Measurements from ENCODE around the gene SUMO3. TPM values are rescaled to one million over a fixed set of nuclear protein-coding genes. Genes with fewer than 3 reads are reported as not detected.
A peak's percentile ranks its signal among the peaks of the same experiment; 100 is the strongest.

The SUMO3 gene
- total RNA-seq, 2 donors from 2014 or later, result 62.1 to 73.4 TPM

DNA sequence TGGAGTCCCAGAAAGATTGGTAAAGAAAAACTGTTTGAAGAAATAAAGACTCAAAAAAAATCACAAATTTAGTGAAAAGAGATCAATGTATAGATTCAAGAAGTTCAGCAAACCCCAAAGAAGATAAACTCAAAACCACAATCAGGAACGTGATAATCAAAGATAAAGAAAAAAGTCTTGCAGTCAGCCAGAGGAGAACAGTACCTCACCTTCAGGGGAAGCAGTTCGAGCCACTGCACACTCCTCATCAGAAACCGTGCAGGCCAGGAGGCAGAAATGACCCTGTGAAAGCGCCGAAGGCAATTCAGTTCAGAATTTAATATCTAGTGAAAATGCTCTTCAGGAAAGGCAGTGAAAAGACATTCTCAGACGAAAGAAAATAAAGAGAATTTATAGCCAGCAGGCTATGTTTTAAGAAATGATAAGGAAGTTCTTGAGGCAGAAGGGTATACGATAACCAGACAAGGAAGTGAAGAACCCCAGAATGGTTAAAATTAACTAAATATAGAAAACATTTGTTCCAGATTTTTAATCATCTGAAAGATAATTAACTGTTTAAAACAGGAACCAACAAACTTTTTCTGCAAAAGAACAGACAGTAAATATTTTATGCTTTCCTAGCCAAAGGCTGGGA lies 13.5 kb upstream of the SUMO3 start:
- H3K4me3 Mint-ChIP-seq, result no peak overlapping the region
- H3K9me3 ChIP-seq (ENCODE audit: control insufficient read depth, low read length, poor library complexity, severe bottlenecking), result no peaks in the 10 kb centered on the region
- DNase-seq (no peak), ATAC-seq (peak; percentile 36)
- H3K36me3 Mint-ChIP-seq (ENCODE audit: low read depth), result peaks cover 3% of the 10 kb centered on the region
- no peak overlapping the region for H3K27ac Mint-ChIP-seq
- H3K27me3 Mint-ChIP-seq, result no peaks in the 10 kb centered on the region
- H3K4me1 Mint-ChIP-seq, result peaks cover 5% of the 10 kb centered on the region

DNA sequence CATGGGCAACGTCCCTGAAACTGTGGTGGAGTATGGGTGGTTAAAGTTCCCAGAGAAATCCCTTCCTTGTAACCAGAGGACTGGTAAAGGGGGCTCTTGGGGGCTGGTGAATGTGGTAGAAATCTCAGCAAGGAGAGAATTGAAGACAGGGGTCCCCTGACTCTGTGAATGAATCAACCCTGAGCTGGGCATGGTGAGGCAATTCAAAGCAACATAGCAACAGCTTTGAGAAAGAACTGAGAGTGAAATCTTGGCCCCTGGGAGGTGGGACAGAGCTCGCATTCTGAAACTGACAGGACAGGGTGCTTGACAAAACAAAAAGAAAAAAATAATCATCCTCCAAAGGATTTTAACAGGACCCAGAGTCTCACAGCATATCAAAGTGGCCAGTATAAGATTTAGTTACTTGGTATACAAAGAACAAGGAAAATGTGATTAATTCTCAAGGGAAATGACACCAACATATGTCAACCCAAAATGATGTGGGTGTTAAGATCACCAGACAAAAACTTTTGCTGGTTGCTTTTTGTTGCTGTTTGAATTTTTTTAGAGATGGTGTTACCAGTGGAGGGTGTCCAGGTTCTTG lies 11.7 kb upstream of the SUMO3 start:
- H3K9me3 ChIP-seq (ENCODE audit: control insufficient read depth, low read length, poor library complexity, severe bottlenecking), result no peaks in the 10 kb centered on the region
- Mint-ChIP-seq H3K27ac (no peak overlapping the region), H3K4me3 (no peak overlapping the region), H3K27me3 (no peaks in the 10 kb centered on the region), H3K36me3 (ENCODE audit: low read depth) (peaks cover 3% of the 10 kb centered on the region), H3K4me1 (peaks cover 5% of the 10 kb centered on the region)
- no peak for ATAC-seq
- DNase-seq, result no peak

GRCh38 chr21:44828362-44829056 lies 10.6 kb upstream of the SUMO3 start:
- Mint-ChIP-seq H3K4me1 (peaks cover 5% of the 10 kb centered on the region), H3K36me3 (ENCODE audit: low read depth) (peaks cover 3% of the 10 kb centered on the region), H3K4me3 (no peak overlapping the region), H3K27ac (no peak overlapping the region), H3K27me3 (no peaks in the 10 kb centered on the region)
- no peaks in the 10 kb centered on the region for H3K9me3 ChIP-seq (ENCODE audit: control insufficient read depth, low read length, poor library complexity, severe bottlenecking)
- ATAC-seq (no peak), DNase-seq (no peak)

DNA sequence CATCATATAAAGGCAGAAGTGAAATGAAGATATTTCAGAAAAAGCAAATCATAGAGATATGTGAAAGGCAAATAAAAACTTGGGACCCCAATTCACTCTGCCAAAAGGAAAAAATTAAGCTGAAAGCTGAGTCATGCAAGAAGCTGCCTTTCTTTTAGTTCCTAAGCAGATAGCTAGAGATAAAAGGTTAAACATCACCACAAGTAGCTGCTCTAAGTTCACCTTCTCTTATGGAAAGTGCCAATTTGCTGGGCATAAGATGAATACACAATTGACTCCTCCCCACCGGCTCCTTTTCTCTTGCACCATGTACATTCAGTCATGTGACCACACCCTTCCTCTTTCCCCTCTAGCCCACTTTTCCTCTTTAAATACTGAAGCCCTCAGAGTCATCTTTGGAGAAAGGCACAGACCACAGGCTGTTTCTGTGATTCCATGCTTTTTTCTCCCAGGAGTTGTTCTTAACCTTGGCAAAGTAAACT lies 5.4 kb upstream of the SUMO3 start:
- H3K4me1 Mint-ChIP-seq, result no peaks in the 10 kb centered on the region
- H3K4me3 Mint-ChIP-seq, result no peak overlapping the region
- H3K27ac Mint-ChIP-seq, result no peak overlapping the region
- H3K36me3 Mint-ChIP-seq (ENCODE audit: low read depth), result no peaks in the 10 kb centered on the region
- no peak for DNase-seq
- no peaks in the 10 kb centered on the region for H3K27me3 Mint-ChIP-seq
- peaks cover 3% of the 10 kb centered on the region for H3K9me3 ChIP-seq (ENCODE audit: control insufficient read depth, low read length, poor library complexity, severe bottlenecking)
- no peak for ATAC-seq

- DNase-seq, result no peak
- H3K9me3 ChIP-seq (ENCODE audit: control insufficient read depth, low read length, poor library complexity, severe bottlenecking), result peaks cover 3% of the 10 kb centered on the region
- no peak overlapping the region for H3K27ac Mint-ChIP-seq
- H3K36me3 Mint-ChIP-seq (ENCODE audit: low read depth), result no peaks in the 10 kb centered on the region
- no peaks in the 10 kb centered on the region for H3K4me1 Mint-ChIP-seq
- no peaks in the 10 kb centered on the region for H3K27me3 Mint-ChIP-seq
- H3K4me3 Mint-ChIP-seq, result no peak overlapping the region
- no peak for ATAC-seq
Observed at GRCh38 chr21:44822484-44823178, 4.8 kb upstream of the SUMO3 start.

DNA sequence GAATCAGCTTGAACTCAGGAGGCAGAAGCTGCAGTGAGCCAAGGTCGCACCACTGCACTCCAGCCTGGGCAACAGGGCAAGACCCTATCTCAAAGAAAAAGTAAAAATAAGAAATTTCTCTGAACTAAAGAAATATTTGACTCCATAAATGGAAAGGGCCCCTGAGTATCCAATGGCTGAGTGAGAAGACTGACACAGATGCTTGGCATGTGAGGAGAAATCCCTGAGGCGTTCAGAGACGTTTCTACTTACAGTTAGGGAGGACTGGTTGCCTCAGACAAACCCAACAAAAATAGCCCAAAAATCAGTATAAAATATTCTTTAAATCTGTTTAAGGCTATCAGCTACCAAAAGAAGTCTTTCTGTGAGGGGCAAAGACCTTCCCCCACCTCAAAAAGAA lies 3.0 kb upstream of the SUMO3 start:
- no peaks in the 10 kb centered on the region for H3K27me3 Mint-ChIP-seq
- no peaks in the 10 kb centered on the region for H3K36me3 Mint-ChIP-seq (ENCODE audit: low read depth)
- H3K4me3 Mint-ChIP-seq, result no peak overlapping the region
- H3K27ac Mint-ChIP-seq, result no peak overlapping the region
- H3K9me3 ChIP-seq (ENCODE audit: control insufficient read depth, low read length, poor library complexity, severe bottlenecking), result peaks cover 3% of the 10 kb centered on the region
- ATAC-seq, result no peak
- peaks cover 6% of the 10 kb centered on the region for H3K4me1 Mint-ChIP-seq
- DNase-seq, result no peak

GRCh38 chr21:44819283-44820243 lies 1.7 kb upstream of the SUMO3 start:
- Mint-ChIP-seq H3K27me3 (no peaks in the 10 kb centered on the region), H3K4me3 (peak overlapping the region; percentile 26), H3K36me3 (ENCODE audit: low read depth) (no peaks in the 10 kb centered on the region), H3K4me1 (peaks cover 8% of the 10 kb centered on the region), H3K27ac (no peak overlapping the region)
- peaks cover 3% of the 10 kb centered on the region for H3K9me3 ChIP-seq (ENCODE audit: control insufficient read depth, low read length, poor library complexity, severe bottlenecking)
- DNase-seq (no peak), ATAC-seq (no peak)

- Mint-ChIP-seq H3K27ac (no peak overlapping the region), H3K4me1 (peaks cover 8% of the 10 kb centered on the region), H3K27me3 (no peaks in the 10 kb centered on the region), H3K4me3 (peak overlapping the region; percentile 86), H3K36me3 (ENCODE audit: low read depth) (no peaks in the 10 kb centered on the region)
- no peak for ATAC-seq
- H3K9me3 ChIP-seq (ENCODE audit: control insufficient read depth, low read length, poor library complexity, severe bottlenecking), result peaks cover 3% of the 10 kb centered on the region
- DNase-seq, result no peak
Observed at GRCh38 chr21:44818640-44819011, 764 bp upstream of the SUMO3 start.

DNA sequence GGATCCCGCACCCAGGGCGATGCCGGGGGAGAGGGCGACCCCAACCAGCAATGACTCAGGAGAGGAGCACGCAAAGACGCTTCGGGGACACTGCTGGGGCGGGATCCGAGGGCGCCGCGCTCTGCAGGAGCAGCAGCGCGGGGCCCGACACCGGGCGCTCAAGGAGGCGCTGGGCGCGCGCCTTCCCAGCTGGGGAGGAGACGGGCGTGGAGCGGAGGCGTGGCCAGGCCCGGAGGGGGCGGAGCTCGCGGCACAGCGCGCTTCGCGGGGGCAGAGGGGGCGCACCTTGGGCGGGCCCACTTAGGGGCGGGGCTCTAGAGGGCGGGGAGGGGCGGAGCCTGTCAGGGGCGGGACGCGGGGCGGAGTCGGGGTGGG lies 369 bp downstream of the SUMO3 start:
- H3K27me3 Mint-ChIP-seq, result no peaks in the 10 kb centered on the region
- DNase-seq (peak; percentile 88 to 94 (median 92)), ATAC-seq (peak; percentile 90)
- H3K9me3 ChIP-seq (ENCODE audit: control insufficient read depth, low read length, poor library complexity, severe bottlenecking), result peaks cover 1% of the 10 kb centered on the region
- H3K27ac Mint-ChIP-seq, result no peak overlapping the region
- H3K4me1 Mint-ChIP-seq, result peaks cover 14% of the 10 kb centered on the region
- peak overlapping the region; percentile 86 for H3K4me3 Mint-ChIP-seq
- peaks cover 3% of the 10 kb centered on the region for H3K36me3 Mint-ChIP-seq (ENCODE audit: low read depth)

DNA sequence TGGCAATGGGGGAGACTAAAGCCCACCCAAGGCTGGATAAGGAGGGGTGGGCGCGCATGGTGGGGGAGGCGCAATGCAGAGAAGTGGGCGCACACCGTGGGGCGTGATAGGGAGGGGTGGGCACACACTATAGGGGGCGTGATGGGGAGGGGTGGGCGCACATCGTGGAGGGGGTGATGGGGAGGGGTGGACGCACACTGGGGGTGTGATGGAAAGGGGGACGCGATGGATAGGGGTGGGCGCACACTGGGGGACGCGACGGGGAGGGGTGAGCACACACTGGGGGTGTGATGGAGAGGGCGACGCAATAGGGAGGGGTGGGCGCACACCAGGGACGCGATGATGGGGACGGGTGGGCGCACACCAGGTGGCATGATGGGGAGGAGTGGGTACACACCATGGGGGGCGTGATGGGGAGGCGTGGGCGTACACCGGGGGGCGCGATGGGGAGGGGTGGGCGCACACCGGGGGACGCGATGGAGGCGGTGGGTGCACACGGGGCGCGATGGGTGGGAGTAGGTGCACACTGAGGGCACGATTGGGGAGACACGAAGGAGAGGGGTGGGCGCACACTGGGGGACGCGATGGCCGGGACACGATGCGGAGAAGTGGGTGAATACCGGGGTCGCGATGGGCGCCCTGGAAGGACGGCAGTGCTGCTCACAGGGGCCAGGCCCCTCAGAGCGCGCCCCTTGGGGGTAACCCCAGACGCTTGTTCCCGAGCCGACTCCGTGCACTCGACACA lies 929 bp downstream of the SUMO3 start:
- H3K27me3 Mint-ChIP-seq, result no peaks in the 10 kb centered on the region
- ATAC-seq (no peak), DNase-seq (no peak)
- peaks cover 3% of the 10 kb centered on the region for H3K36me3 Mint-ChIP-seq (ENCODE audit: low read depth)
- no peak overlapping the region for H3K27ac Mint-ChIP-seq
- peaks cover 16% of the 10 kb centered on the region for H3K4me1 Mint-ChIP-seq
- no peaks in the 10 kb centered on the region for H3K9me3 ChIP-seq (ENCODE audit: control insufficient read depth, low read length, poor library complexity, severe bottlenecking)
- H3K4me3 Mint-ChIP-seq, result peak overlapping the region; percentile 86

GRCh38 chr21:44815852-44816628 lies 1.8 kb downstream of the SUMO3 start:
- DNase-seq (no peak), ATAC-seq (no peak)
- no peak overlapping the region for H3K27ac Mint-ChIP-seq
- H3K27me3 Mint-ChIP-seq, result no peaks in the 10 kb centered on the region
- H3K36me3 Mint-ChIP-seq (ENCODE audit: low read depth), result peaks cover 3% of the 10 kb centered on the region
- no peaks in the 10 kb centered on the region for H3K9me3 ChIP-seq (ENCODE audit: control insufficient read depth, low read length, poor library complexity, severe bottlenecking)
- H3K4me3 Mint-ChIP-seq, result peak overlapping the region; percentile 86
- H3K4me1 Mint-ChIP-seq, result peaks cover 17% of the 10 kb centered on the region

Measured in T-helper 17 cell (primary cell).